SK-N-SH (cell line): ENCODE results near the gene LMBR1. TPM values are rescaled to one million over a fixed set of nuclear protein-coding genes. Genes with fewer than 3 reads are reported as not detected.

ENCODE experiments used
- CTCF ChIA-PET: fragments of 300-600, 350-600 bp; formaldehyde crosslinking; extraction: SDS; loops from one replicate; lab custom pipeline; 2021; lab: Yijun Ruan, JAX
- POLR2A ChIA-PET: fragments of 350-600 bp; sonication (Branson Sonifier 250); formaldehyde crosslinking; extraction: SDS; loops from one replicate; lab custom pipeline; 2020; ENCODE audit warnings: antibody characterized with exemption, inconsistent platforms; lab: Yijun Ruan, JAX
- DNase-seq: peaks from one replicate; pipeline ENCODE4 v3.0.0; 2012
- H2AFZ ChIP-seq: fragments of 200-600 bp; sonication (generic); 2 replicates; pipeline ENCODE4 v1.8.1; 2016; ENCODE audit warnings: antibody characterized with exemption, mild to moderate bottlenecking, low read depth
- H3F3A ChIP-seq: fragments of 200-600 bp; sonication (generic); replicated peaks from 2 replicates; pipeline ENCODE3; 2016; ENCODE audit warnings: antibody characterized with exemption, mild to moderate bottlenecking; ENCODE audit not compliant: insufficient read depth
- H3K27ac ChIP-seq, 2 experiments: fragments of 200-500 bp in 1 of 2; fragments of 200-600 bp in 1 of 2; sonication (Bioruptor generic) in 1 of 2; sonication (generic), shearing (Covaris generic) in 1 of 2; 2 replicates each; pipeline versions ENCODE4 v1.5.1 to v1.6.1; 2014 to 2016; ENCODE audit warnings: low read depth in 2 of 2, inconsistent platforms in 1 of 2, low read length in 1 of 2, mild to moderate bottlenecking in 1 of 2, mixed read lengths in 1 of 2
- H3K27me3 ChIP-seq: fragments of 200-600 bp; sonication (generic), shearing (Covaris generic); 2 replicates; pipeline ENCODE4 v1.6.1; 2016; ENCODE audit warnings: mixed run types; ENCODE audit not compliant: insufficient read depth
- H3K36me3 ChIP-seq, 2 experiments: fragments of 200-500 bp in 1 of 2; fragments of 200-600 bp in 1 of 2; sonication (Bioruptor generic) in 1 of 2; sonication (generic) in 1 of 2; replicated peaks in 1 of 2; 2 replicates each; pipeline versions ENCODE3 to v1.5.1; 2014 to 2016; ENCODE audit warnings: low read length in 1 of 2, mild to moderate bottlenecking in 1 of 2; ENCODE audit not compliant: insufficient read depth in 2 of 2, control insufficient read depth in 1 of 2
- H3K4me1 ChIP-seq, 2 experiments: fragments of 200-500 bp in 1 of 2; fragments of 200-600 bp in 1 of 2; sonication (Bioruptor generic) in 1 of 2; sonication (generic), shearing (Covaris generic) in 1 of 2; 2 replicates each; pipeline versions ENCODE4 v1.5.1 to v1.6.1; 2014 to 2016; ENCODE audit warnings: low read depth in 1 of 2, low read length in 1 of 2, mixed run types in 1 of 2; ENCODE audit not compliant: insufficient read depth in 2 of 2, control insufficient read depth in 1 of 2
- H3K4me2 ChIP-seq: fragments of 200-600 bp; sonication (generic), shearing (Covaris generic); 2 replicates; pipeline ENCODE4 v1.6.1; 2017; ENCODE audit warnings: mixed run types
- H3K4me3 ChIP-seq, 2 experiments: fragments of 200-500 bp in 1 of 2; fragments of 200-600 bp in 1 of 2; sonication (Bioruptor generic) in 1 of 2; sonication (generic), shearing (Covaris generic) in 1 of 2; 2 replicates each; pipeline versions ENCODE4 v1.5.1 to v1.8.1; 2014 to 2016; ENCODE audit warnings: low read depth in 2 of 2, inconsistent platforms in 1 of 2, low read length in 1 of 2, mild to moderate bottlenecking in 1 of 2, mixed read lengths in 1 of 2, moderate library complexity in 1 of 2
- H3K79me2 ChIP-seq: fragments of 200-600 bp; sonication (generic); 2 replicates; pipeline ENCODE4 v1.8.1; 2017; ENCODE audit warnings: mild to moderate bottlenecking; ENCODE audit not compliant: insufficient read depth
- H3K9ac ChIP-seq: fragments of 200-600 bp; sonication (generic); 2 replicates; pipeline ENCODE4 v1.6.1; 2017; ENCODE audit warnings: mixed run types
- H3K9me2 ChIP-seq: fragments of 200-600 bp; sonication (generic); 2 replicates; pipeline ENCODE4 v1.6.1; 2017; ENCODE audit warnings: mixed run types
- H3K9me3 ChIP-seq: fragments of 200-600 bp; sonication (generic); 2 replicates; pipeline ENCODE4 v1.6.1; 2017; ENCODE audit warnings: mixed run types, mild to moderate bottlenecking, moderate library complexity
- H4K20me1 ChIP-seq: fragments of 200-600 bp; sonication (generic); 2 replicates; pipeline ENCODE4 v1.6.1; 2017; ENCODE audit warnings: mild to moderate bottlenecking, mixed run types; ENCODE audit not compliant: insufficient read depth
- ELF1 ChIP-seq: IDR thresholded peaks from 2 replicates; pipeline ENCODE4 v1.4.0; 2012
- EZH2phosphoT487 ChIP-seq: fragments of 200-600 bp; sonication (generic); IDR thresholded peaks from 2 replicates; pipeline ENCODE4 v1.6.1; 2017; ENCODE audit warnings: low read depth, mixed run types, mild to moderate bottlenecking, antibody characterized with exemption, moderate library complexity, borderline replicate concordance
- FOSL2 ChIP-seq: IDR thresholded peaks from 2 replicates; pipeline ENCODE4 v1.4.0; 2012; ENCODE audit warnings: low read depth, mild to moderate bottlenecking, moderate library complexity, borderline replicate concordance
- FOXM1 ChIP-seq: IDR thresholded peaks from 2 replicates; pipeline ENCODE4 v1.4.0; 2012; ENCODE audit warnings: low read depth, mild to moderate bottlenecking
- GATA2 ChIP-seq: sonication (generic); formaldehyde crosslinking; IDR thresholded peaks from 2 replicates; pipeline ENCODE4 v1.5.0; 2020; ENCODE audit warnings: mild to moderate bottlenecking, missing genetic modification reagents
- NFIC ChIP-seq: IDR thresholded peaks from 2 replicates; pipeline ENCODE4 v1.4.0; 2012; ENCODE audit warnings: borderline replicate concordance
- RAD21 ChIP-seq: IDR thresholded peaks from 2 replicates; pipeline ENCODE4 v1.6.1; 2012; ENCODE audit warnings: mild to moderate bottlenecking, low read length
- RFX5 ChIP-seq: IDR thresholded peaks from 2 replicates; pipeline ENCODE4 v1.6.1; 2012; ENCODE audit warnings: mild to moderate bottlenecking, improper control_type of control experiment, low read length
- SIN3A ChIP-seq: IDR thresholded peaks from 2 replicates; pipeline ENCODE4 v1.6.1; 2012; ENCODE audit warnings: low read depth, mild to moderate bottlenecking, low read length, moderate library complexity, borderline replicate concordance
- SMC3 ChIP-seq: IDR thresholded peaks from 2 replicates; pipeline ENCODE4 v1.6.1; 2012; ENCODE audit warnings: low read depth, low read length, improper control_type of control experiment
- TEAD4 ChIP-seq: IDR thresholded peaks from 2 replicates; pipeline ENCODE4 v1.4.0; 2012; ENCODE audit warnings: mild to moderate bottlenecking, borderline replicate concordance; ENCODE audit not compliant: insufficient read depth
- YY1 ChIP-seq: IDR thresholded peaks from 2 replicates; pipeline ENCODE4 v1.4.0; 2012; ENCODE audit warnings: low read depth, mild to moderate bottlenecking
- WGBS: methylation state at CpG from one replicate; pipeline ENCODE4 v1.1.6; 2017; ENCODE audit warnings: low lambda C conversion rate; 5-methylcytosine and 5-hydroxymethylcytosine counted together
- polyA plus RNA-seq, 3 experiments: library from polyadenylated mRNA; depleted of rRNA; stranded (reverse); fragments of >200 nt; gene quantifications; 2 replicates each; pipeline ENCODE4 v1.2.3, GENCODE V29; 2012
- TF ChIP-seq, protein P1 (sequence below): IDR thresholded peaks from 2 replicates; pipeline ENCODE4 v1.4.0; 2012; ENCODE audit warnings: low read depth, borderline replicate concordance
- TF ChIP-seq, protein P2 (sequence below): fragments of 150-350 bp; IDR thresholded peaks from 2 replicates; pipeline ENCODE4 v1.6.1; 2016; ENCODE audit warnings: mild to moderate bottlenecking, low read depth, low read length
- TF ChIP-seq, protein P3 (sequence below): fragments of 150-350 bp; IDR thresholded peaks from 2 replicates; pipeline ENCODE4 v1.6.1; 2017; ENCODE audit warnings: antibody characterized with exemption, low read length, low read depth, borderline replicate concordance
- TF ChIP-seq, protein P4 (sequence below): IDR thresholded peaks from 2 replicates; pipeline ENCODE4 v1.4.0; 2012; ENCODE audit warnings: low read depth, borderline replicate concordance

LMBR1 gene
- polyA plus RNA-seq, 1 of the 3 experiments (the other 2 are of a cell fraction) = 24.6 TPM

DNA sequence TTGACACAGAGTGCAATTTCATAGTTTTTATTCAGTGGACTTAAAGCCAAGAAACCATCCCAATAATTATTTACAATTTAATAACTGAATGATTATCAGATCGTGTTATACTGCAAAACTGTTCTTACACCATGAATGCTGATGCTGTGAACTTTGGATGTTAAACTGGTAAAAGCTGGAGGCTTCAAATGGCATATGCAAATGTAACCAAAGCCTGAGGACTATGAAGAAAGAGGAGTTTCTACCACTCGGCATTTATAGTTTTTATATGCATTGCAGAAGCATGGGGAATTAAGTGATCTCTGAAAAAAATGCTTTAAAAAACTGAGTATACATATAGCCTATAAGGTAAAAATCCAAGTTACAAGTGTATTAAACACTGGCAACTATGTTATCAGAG lies 210.1 kb downstream of the LMBR1 start:
- Histone ChIP-seq H3K36me3 (peaks cover 29 to 58% of the 10 kb centered on the region in 2 experiments), H3K4me1 (peaks cover 0 to 15% of the 10 kb centered on the region in 2 experiments; a peak in 2 of 4 replicates), H3K4me3 (no peak overlapping the region), H3K4me2 (no peak overlapping the region), H3K9me3 (no peaks in the 10 kb centered on the region), H3K79me2 (no peaks in the 10 kb centered on the region), H4K20me1 (no peaks in the 10 kb centered on the region), H2AFZ (no peak overlapping the region), H3K27me3 (no peaks in the 10 kb centered on the region), H3K27ac (no peak overlapping the region), H3K9ac (no peak overlapping the region), H3F3A (no peaks in the 10 kb centered on the region), H3K9me2 (no peaks in the 10 kb centered on the region)
- no peak for DNase-seq
- 87% methylated on average over 2 of the region's 2 CpGs for WGBS
- ChIA-PET CTCF (interaction anchor here (0.9 to 2.0 kb wide), 2 partner anchors 9 to 39 kb away, joined by 3 to 7 read pairs; no protein-coding TSS in a partner anchor), POLR2A (no interaction called here)
- no peak for TF ChIP-seq FOSL2
- TF ChIP-seq FOXM1 = no peak
- TF ChIP-seq, protein P1, sequence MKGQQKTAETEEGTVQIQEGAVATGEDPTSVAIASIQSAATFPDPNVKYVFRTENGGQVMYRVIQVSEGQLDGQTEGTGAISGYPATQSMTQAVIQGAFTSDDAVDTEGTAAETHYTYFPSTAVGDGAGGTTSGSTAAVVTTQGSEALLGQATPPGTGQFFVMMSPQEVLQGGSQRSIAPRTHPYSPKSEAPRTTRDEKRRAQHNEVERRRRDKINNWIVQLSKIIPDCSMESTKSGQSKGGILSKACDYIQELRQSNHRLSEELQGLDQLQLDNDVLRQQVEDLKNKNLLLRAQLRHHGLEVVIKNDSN = no peak
- TF ChIP-seq, protein P2, sequence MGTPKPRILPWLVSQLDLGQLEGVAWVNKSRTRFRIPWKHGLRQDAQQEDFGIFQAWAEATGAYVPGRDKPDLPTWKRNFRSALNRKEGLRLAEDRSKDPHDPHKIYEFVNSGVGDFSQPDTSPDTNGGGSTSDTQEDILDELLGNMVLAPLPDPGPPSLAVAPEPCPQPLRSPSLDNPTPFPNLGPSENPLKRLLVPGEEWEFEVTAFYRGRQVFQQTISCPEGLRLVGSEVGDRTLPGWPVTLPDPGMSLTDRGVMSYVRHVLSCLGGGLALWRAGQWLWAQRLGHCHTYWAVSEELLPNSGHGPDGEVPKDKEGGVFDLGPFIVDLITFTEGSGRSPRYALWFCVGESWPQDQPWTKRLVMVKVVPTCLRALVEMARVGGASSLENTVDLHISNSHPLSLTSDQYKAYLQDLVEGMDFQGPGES = no peak
- TF ChIP-seq GATA2 (CRISPR knock-in tag) = no peak
- TF ChIP-seq, protein P3, sequence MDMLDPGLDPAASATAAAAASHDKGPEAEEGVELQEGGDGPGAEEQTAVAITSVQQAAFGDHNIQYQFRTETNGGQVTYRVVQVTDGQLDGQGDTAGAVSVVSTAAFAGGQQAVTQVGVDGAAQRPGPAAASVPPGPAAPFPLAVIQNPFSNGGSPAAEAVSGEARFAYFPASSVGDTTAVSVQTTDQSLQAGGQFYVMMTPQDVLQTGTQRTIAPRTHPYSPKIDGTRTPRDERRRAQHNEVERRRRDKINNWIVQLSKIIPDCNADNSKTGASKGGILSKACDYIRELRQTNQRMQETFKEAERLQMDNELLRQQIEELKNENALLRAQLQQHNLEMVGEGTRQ = no peak
- no peak for TF ChIP-seq EZH2phosphoT487
- TF ChIP-seq SIN3A = no peak
- TF ChIP-seq, protein P4, sequence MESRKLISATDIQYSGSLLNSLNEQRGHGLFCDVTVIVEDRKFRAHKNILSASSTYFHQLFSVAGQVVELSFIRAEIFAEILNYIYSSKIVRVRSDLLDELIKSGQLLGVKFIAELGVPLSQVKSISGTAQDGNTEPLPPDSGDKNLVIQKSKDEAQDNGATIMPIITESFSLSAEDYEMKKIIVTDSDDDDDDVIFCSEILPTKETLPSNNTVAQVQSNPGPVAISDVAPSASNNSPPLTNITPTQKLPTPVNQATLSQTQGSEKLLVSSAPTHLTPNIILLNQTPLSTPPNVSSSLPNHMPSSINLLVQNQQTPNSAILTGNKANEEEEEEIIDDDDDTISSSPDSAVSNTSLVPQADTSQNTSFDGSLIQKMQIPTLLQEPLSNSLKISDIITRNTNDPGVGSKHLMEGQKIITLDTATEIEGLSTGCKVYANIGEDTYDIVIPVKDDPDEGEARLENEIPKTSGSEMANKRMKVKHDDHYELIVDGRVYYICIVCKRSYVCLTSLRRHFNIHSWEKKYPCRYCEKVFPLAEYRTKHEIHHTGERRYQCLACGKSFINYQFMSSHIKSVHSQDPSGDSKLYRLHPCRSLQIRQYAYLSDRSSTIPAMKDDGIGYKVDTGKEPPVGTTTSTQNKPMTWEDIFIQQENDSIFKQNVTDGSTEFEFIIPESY = no peak
- TF ChIP-seq YY1 = no peak
- TF ChIP-seq ELF1 = no peak

DNA sequence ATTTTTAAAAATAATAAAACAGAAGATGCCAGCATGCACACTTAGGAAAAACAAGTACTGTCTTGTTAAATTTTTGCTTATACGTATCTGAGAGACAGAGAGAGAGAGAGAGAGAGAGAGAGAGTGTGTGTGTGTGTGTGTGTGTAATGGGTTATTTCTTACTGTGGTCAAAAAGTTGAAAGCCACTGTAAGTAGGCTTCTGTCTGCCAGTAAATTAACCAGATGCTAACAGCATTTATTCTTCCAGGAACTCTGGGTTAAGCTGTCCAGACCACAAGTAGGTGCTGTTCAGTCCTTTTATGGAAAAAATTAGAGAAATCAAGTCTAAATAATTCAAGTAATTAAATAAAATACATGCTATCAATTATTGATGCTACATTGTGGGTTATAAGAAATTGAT lies 212.7 kb downstream of the LMBR1 start:
- 86% methylated on average over 1 of the region's 1 CpG for WGBS
- no peaks in the 10 kb centered on the region for H3K79me2 ChIP-seq
- DNase-seq = no peak
- peak overlapping the region in 1 of 2 experiments; percentile 48; a peak in 1 of 4 replicates for H3K27ac ChIP-seq
- CTCF ChIA-PET = interaction anchor here (2.2 kb wide), 1 partner anchor 10 kb away, joined by 9 read pairs; no protein-coding TSS in a partner anchor
- TF ChIP-seq RAD21 (peak; percentile 41), NFIC (no peak), SMC3 (peak; percentile 11; the same call in 1 of the 2 replicates), RFX5 (no peak), TEAD4 (no peak)
- no peak overlapping the region for H3K4me3 ChIP-seq
- H3K9me3 ChIP-seq = no peaks in the 10 kb centered on the region
- H3F3A ChIP-seq = no peaks in the 10 kb centered on the region
- H3K36me3 ChIP-seq = peaks cover 40 to 79% of the 10 kb centered on the region in 2 experiments
- peaks cover 0 to 14% of the 10 kb centered on the region in 2 experiments; a peak in 2 of 4 replicates for H3K4me1 ChIP-seq
- POLR2A ChIA-PET = no interaction called here
- H4K20me1 ChIP-seq = no peaks in the 10 kb centered on the region
- no peak overlapping the region for H3K9ac ChIP-seq
- no peaks in the 10 kb centered on the region for H3K9me2 ChIP-seq
- H3K27me3 ChIP-seq = no peaks in the 10 kb centered on the region
- H2AFZ ChIP-seq = no peak overlapping the region
- no peak overlapping the region for H3K4me2 ChIP-seq
